HG03095 (cell line): Measurements from ENCODE around the gene MYO5A.
"Not testable (repeated sequence)": the region's sequence is repeated elsewhere in the genome, so short reads cannot be mapped to it uniquely, and the experiment has no call there.

Source experiments
- ATAC-seq: cut with Tn5 transposase; IDR thresholded peaks from one replicate; pipeline ENCODE4 v1.9.1; 2021; ENCODE audit warnings: moderate library complexity; ENCODE audit not compliant: unreplicated experiment

The MYO5A gene

DNA sequence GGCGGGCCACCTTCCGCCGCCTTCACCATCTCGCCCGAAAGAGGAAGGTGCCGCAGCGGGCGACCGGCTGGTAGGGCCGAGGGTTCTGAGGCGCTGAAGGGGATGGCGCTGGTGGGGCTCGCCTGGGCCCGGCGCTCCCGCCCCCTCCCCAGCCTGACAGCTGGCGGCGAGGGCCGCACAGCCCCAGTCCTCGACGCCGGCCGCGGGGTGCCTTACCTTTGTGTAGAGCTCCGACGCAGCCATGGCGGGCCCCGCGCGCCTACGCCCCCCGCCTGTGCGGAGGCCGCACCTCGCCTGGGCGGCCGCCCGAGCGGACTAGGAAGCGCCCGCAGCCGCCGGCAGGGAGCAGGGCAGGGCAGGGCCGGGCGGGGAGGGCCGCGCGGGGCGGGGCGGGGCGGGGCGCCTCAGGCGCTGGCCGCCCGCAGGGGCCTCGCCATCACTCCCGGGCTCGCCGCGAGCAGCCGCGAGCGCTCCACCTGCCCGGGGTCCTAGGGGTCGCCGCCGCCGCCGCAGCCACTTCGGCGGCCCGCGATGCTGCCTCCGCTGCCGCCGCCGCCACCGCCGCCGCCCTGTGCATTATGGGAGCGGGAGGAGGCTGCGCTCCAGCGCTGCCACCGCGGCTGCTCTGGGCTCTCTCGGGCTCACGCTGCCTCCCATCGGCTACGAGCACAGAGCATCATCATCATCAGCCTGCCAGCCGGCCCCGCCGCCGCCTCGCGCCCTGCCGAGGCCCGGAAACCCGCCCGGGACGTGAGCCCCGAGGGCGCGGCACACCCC is at the start of gene MYO5A:
Gene MYO5A, minus strand, starts transcription at position 317 of the 777 bp plus-strand sequence. Its CDS starts 74 bp downstream, at position 243.
- ATAC-seq = peak; percentile 74

DNA sequence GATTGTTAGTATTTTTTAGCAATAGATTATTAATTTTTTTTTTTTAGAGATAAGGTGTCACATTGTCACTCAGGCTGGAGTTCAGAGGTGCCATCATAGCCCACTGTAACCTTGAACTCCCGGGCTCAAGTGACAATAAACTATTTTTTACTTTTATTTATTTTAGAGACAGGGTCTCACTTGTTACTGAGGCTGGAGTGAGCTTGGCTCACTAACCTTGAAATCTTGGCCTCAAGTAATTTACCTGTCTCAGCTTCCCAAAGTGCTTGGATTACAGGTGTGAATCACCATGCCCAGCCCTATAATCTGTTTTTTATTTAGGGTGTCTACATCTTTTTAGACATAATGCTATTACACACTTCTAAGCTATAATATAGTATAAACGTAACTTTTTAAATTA is 48.0 kb upstream of the MYO5A start:
- no peak for ATAC-seq

DNA sequence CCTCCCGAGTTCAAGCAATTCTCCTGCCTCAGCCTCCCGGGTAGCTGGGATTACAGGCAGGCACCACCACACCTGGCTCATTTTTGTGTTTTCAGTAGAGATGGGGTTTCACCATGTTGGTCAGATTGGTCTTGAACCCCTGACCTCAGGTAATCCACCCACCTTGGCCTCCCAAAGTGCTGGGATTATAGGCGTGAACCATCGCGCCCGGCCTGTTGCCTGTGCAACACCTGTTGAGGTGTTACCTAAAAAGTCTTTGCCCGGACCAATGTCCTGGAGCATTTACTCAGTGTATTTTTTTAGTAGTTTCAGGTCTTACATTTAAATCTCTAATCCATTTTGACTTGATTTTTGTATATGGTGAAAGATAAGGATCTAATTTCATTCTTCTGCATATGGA is 46.9 kb upstream of the MYO5A start:
- not testable (repeated sequence) for ATAC-seq

DNA sequence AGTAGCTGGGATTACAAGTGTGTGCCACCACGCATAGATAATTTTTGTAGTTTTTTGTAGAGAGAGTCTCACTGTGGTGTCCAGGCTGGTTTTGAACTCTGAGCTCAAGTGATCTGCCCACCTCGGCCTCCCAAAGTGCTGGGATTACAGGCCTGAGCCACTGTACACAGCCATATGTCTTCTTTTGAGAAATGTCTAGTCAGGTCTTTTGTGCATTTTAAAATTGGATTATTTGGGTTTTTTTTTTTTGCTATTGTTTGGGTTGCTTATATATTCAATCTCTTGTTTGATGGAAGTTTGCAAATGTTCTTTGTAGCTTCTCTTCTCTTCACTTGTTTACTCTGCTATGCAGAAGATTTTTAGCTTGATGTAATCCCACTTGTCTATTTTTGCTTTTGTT is 46.4 kb upstream of the MYO5A start:
- no peak for ATAC-seq

GRCh38 chr15:52574623-52575022 is 45.9 kb upstream of the MYO5A start:
- not testable (repeated sequence) for ATAC-seq

GRCh38 chr15:52568601-52569585 is 40.2 kb upstream of the MYO5A start, which contains the start of gene ARPP19:
Gene ARPP19 (minus strand): TSS chr15:52569030. CDS start chr15:52568892, 138 bp downstream.
- peak; percentile 54 for ATAC-seq

- ATAC-seq = no peak
These were observed 39.4 kb upstream of the MYO5A start for GRCh38 chr15:52567871-52568600.

GRCh38 chr15:52566889-52567288 is 38.2 kb upstream of the MYO5A start:
- ATAC-seq = no peak

GRCh38 chr15:52565417-52566358 is 37.0 kb upstream of the MYO5A start:
- ATAC-seq = not testable (repeated sequence)

DNA sequence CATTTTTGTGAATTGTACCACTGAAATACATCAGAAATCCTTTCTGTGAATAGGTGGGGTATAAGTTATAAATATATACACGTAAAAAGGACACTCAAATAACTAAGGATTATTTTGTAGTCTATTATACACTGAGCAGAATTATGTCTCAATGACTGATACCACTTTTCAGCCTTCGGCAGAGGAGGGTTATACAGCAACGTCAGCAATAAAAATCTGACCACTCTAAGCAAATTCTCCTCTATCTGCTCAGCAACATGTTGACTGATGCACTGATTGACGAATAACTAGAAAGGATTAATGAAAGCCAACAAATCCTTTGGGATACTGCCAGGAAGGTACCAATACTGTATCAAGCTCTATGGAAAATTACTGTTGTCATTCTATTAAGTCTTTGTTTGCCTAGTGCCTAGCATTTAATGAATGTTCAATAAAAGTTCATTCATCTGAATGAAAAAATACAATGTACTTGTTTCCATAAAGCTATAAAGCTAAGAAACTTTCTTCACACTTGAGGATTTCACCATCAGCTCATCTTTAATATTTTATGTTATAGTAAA is 34.9 kb upstream of the MYO5A start:
- ATAC-seq = no peak

GRCh38 chr15:52559575-52559974 is 30.9 kb upstream of the MYO5A start:
- peak; percentile 39 for ATAC-seq

DNA sequence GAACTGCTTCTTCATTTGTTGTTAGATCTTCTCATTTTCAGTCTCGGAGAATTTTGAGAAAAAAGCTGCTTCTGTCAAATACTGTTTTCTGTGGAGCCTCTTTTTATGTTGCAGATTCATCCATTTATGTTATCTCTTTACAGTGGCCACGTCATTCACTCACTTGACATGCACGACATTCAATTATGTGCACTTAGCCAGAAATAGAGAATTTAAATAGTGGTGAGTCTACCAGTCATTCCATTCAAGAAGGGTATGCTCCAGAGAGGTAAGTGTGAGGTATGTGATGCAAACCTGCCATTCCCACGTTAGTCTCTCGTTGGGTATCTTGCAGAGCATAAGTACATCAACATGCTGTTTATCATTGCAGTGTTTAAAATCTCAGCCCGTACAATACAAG is 30.3 kb upstream of the MYO5A start:
- ATAC-seq = peak; percentile 13

- peak; percentile 79 for ATAC-seq
These were observed 29.5 kb upstream of the MYO5A start for GRCh38 chr15:52558196-52558595.

DNA sequence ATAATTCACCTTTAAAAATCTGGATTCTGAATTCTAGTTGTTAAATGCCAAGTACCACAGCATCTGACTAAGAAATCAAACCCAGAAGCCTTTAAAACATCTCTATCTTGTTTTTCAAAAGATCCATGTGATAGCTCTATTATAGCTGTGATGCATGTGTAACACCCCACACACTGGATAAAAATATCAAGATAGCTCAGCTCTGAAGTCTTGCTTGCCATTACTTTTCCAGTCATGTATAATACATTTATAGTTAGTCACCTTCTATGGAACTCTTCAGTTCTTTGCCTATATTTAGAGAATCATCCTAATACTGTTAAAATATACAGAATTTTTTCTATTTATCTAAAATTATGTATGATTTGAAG is 28.6 kb upstream of the MYO5A start:
- ATAC-seq = no peak

- ATAC-seq = no peak
These were observed 28.0 kb upstream of the MYO5A start for GRCh38 chr15:52556524-52557273.

- no peak for ATAC-seq
These were observed 23.6 kb upstream of the MYO5A start for GRCh38 chr15:52552303-52552702.

GRCh38 chr15:52551762-52552161 is 23.1 kb upstream of the MYO5A start:
- no peak for ATAC-seq

DNA sequence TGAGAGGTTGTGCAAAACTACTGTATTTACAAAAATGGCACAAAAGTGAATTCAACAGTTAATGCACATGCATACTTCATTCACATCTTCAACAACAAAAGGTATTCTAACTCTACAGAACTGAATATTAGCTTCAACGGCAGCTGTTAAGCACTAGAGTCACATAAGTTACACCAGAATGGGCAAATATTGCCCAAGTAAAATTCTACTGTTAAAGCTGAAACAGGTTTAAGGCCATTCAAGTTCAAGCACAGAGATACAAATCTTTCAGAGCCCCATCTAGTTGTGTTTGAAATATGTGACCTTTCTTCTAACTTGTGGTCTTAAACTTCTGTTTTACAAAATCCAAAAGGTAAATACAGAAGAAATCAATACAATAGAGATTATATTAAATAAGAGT is 22.5 kb upstream of the MYO5A start:
- not testable (repeated sequence) for ATAC-seq
